Lower leg skin (tissue), 3 donors: Measurements from ENCODE around the gene CYB5A.

Experiments used
- POLR2A ChIP-seq, 2 donors: fragments of 450-650 bp; IDR thresholded peaks; one replicate each; pipeline ENCODE4 v1.6.1; 2016 to 2017; ENCODE audit warnings: antibody characterized with exemption in 2 of 2, mild to moderate bottlenecking in 1 of 2, moderate library complexity in 1 of 2
- TF ChIP-seq, protein P1 (sequence below), 3 donors: fragments of 450-650 bp; IDR thresholded peaks; one replicate each; pipeline ENCODE4 v1.5.1; 2016; ENCODE audit warnings: antibody characterized with exemption in 3 of 3, mild to moderate bottlenecking in 3 of 3, moderate library complexity in 2 of 3

DNA sequence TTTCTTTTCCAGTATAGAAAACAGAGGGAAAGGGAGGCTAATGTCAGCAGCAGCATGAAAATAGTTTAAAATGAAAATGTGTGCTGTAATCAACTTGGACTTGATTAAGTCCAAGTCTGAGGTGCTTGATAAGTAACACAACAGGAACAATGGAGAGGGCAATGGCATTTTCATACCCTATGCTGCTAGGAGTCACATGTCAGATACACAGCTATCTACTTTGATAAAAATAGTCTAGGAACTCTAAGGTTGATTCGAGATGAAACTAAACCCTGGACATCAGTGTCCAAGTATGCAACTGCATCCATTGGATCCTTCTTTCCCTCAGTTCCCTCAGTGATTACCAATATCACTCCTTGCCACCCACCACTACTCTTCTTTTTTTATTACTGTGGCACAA lies 19.2 kb upstream of the CYB5A start:
- no peak for TF ChIP-seq POLR2A (IDR thresholded peaks at IDR 0.05)
- TF ChIP-seq, protein P1, sequence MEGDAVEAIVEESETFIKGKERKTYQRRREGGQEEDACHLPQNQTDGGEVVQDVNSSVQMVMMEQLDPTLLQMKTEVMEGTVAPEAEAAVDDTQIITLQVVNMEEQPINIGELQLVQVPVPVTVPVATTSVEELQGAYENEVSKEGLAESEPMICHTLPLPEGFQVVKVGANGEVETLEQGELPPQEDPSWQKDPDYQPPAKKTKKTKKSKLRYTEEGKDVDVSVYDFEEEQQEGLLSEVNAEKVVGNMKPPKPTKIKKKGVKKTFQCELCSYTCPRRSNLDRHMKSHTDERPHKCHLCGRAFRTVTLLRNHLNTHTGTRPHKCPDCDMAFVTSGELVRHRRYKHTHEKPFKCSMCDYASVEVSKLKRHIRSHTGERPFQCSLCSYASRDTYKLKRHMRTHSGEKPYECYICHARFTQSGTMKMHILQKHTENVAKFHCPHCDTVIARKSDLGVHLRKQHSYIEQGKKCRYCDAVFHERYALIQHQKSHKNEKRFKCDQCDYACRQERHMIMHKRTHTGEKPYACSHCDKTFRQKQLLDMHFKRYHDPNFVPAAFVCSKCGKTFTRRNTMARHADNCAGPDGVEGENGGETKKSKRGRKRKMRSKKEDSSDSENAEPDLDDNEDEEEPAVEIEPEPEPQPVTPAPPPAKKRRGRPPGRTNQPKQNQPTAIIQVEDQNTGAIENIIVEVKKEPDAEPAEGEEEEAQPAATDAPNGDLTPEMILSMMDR (IDR thresholded peaks at IDR 0.05) = no peak
